K562 (cell line): ENCODE measurements around the gene CTBP2. TPM values are rescaled to one million over a fixed set of nuclear protein-coding genes. Genes with fewer than 3 reads are reported as not detected.

ENCODE experiments used
- C11orf30 ChIP-seq: fragments of 450-650 bp; IDR thresholded peaks from 2 replicates; pipeline ENCODE4 v1.6.1; 2016; ENCODE audit warnings: low read depth, mild to moderate bottlenecking
- CXXC5 ChIP-seq: fragments of 250-450 bp; sonication (Bioruptor Pico); IDR thresholded peaks from 2 replicates; pipeline ENCODE4 v1.8.0; 2022; ENCODE audit warnings: inconsistent platforms, mild to moderate bottlenecking, moderate library complexity
- EP400 ChIP-seq: fragments of 450-650 bp; IDR thresholded peaks from 2 replicates; pipeline ENCODE4 v1.6.1; 2017; ENCODE audit warnings: antibody characterized with exemption, mild to moderate bottlenecking, moderate library complexity
- ESRRA ChIP-seq: fragments of 450-650 bp; IDR thresholded peaks from 2 replicates; pipeline ENCODE4 v1.6.1; 2014; ENCODE audit warnings: low read depth, mild to moderate bottlenecking, moderate library complexity, borderline replicate concordance
- FOSL1 ChIP-seq: fragments of 200-800 bp; sonication (Bioruptor generic); conservative IDR thresholded peaks from 2 replicates; pipeline ENCODE4 v1.6.1; 2016; ENCODE audit warnings: missing genetic modification characterization, missing compliant biosample characterization
- MGA ChIP-seq: fragments of 450-650 bp; IDR thresholded peaks from 2 replicates; pipeline ENCODE4 v1.6.1; 2016; ENCODE audit warnings: mild to moderate bottlenecking, moderate library complexity
- MXI1 ChIP-seq: IDR thresholded peaks from 2 replicates; pipeline ENCODE4 v1.6.1; 2011; ENCODE audit warnings: low read depth, mild to moderate bottlenecking, improper control_type of control experiment, low read length
- SLC30A9 ChIP-seq: fragments of 250-450 bp; sonication (Bioruptor Pico); IDR thresholded peaks from 2 replicates; pipeline ENCODE4 v1.8.0; 2022; ENCODE audit warnings: mild to moderate bottlenecking, moderate library complexity
- SMARCE1 ChIP-seq: fragments of 450-650 bp; IDR thresholded peaks from 2 replicates; pipeline ENCODE4 v1.7.1; 2016; ENCODE audit warnings: mild to moderate bottlenecking
- USF2 ChIP-seq: sonication (generic); formaldehyde crosslinking; IDR thresholded peaks from 2 replicates; pipeline ENCODE4 v1.5.0; 2020; ENCODE audit warnings: missing genetic modification reagents
- polyA plus RNA-seq, 8 experiments: library from polyadenylated mRNA; depleted of rRNA in 4 of 8; stranded (reverse) in 5 of 8; unstranded in 3 of 8; fragments of >200 nt; fragmentation: Nextera tagmentation in 2 of 8; fragmentation: Illumina TruSeq in 1 of 8; extraction: Ambion mirVana in 2 of 8; extraction: Trizol in 1 of 8; gene quantifications; 2 replicates each; pipeline versions ENCODE4 v1.2.1 to v1.2.3, GENCODE V29; 2011 to 2014; ENCODE audit warnings: inconsistent platforms in 1 of 8, missing spikeins in 1 of 8
- total RNA-seq, 7 experiments: library from RNA; depleted of rRNA in 6 of 7; stranded (reverse); fragments of >200 nt in 6 of 7; fragmentation: Illumina TruSeq in 2 of 7; extraction: Trizol in 2 of 7; gene quantifications; 2 replicates each; pipeline versions ENCODE4 v1.2.1 to v1.2.3, GENCODE V29; 2011 to 2021; ENCODE audit warnings: low replicate concordance in 1 of 7
- TF ChIP-seq, protein P1 (sequence below): fragments of 450-650 bp; IDR thresholded peaks from 2 replicates; pipeline ENCODE4 v1.6.1; 2017; ENCODE audit warnings: antibody characterized with exemption, mild to moderate bottlenecking

CTBP2 gene
- total and polyA plus RNA-seq, 9 of the 15 experiments (the other 6 are each of a cell fraction or from before 2014, with no cell fraction given): 1.3 to 8.8 (median 5.1) TPM

- TF ChIP-seq MGA (peak; percentile 85), SMARCE1 (peak; percentile 41; the same call in 1 of the 2 replicates), USF2 (peak; percentile 30; the same call in 1 of the 2 replicates), MXI1 (0 out of 2 replicates have a peak, but pooled peaks have one; percentile 17), CXXC5 (CRISPR knock-in tag) (peak; percentile 67), ESRRA (peak; percentile 48; the same call in 1 of the 2 replicates), EP400 (peak; percentile 34; the same call in 1 of the 2 replicates), C11orf30 (peak; percentile 40; the same call in 1 of the 2 replicates), FOSL1 (peak; percentile 32; the same call in 1 of the 2 replicates), SLC30A9 (CRISPR knock-in tag) (no peak)
- TF ChIP-seq, protein P1, sequence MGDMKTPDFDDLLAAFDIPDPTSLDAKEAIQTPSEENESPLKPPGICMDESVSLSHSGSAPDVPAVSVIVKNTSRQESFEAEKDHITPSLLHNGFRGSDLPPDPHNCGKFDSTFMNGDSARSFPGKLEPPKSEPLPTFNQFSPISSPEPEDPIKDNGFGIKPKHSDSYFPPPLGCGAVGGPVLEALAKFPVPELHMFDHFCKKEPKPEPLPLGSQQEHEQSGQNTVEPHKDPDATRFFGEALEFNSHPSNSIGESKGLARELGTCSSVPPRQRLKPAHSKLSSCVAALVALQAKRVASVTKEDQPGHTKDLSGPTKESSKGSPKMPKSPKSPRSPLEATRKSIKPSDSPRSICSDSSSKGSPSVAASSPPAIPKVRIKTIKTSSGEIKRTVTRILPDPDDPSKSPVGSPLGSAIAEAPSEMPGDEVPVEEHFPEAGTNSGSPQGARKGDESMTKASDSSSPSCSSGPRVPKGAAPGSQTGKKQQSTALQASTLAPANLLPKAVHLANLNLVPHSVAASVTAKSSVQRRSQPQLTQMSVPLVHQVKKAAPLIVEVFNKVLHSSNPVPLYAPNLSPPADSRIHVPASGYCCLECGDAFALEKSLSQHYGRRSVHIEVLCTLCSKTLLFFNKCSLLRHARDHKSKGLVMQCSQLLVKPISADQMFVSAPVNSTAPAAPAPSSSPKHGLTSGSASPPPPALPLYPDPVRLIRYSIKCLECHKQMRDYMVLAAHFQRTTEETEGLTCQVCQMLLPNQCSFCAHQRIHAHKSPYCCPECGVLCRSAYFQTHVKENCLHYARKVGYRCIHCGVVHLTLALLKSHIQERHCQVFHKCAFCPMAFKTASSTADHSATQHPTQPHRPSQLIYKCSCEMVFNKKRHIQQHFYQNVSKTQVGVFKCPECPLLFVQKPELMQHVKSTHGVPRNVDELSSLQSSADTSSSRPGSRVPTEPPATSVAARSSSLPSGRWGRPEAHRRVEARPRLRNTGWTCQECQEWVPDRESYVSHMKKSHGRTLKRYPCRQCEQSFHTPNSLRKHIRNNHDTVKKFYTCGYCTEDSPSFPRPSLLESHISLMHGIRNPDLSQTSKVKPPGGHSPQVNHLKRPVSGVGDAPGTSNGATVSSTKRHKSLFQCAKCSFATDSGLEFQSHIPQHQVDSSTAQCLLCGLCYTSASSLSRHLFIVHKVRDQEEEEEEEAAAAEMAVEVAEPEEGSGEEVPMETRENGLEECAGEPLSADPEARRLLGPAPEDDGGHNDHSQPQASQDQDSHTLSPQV: peak; percentile 76
Observed at GRCh38 chr10:125113691-125114371, 46.5 kb downstream of the CTBP2 start (continued).
